Activated CD4-positive, alpha-beta T cell treated with anti-CD3 and anti-CD28 coated beads for 36 hours (primary cell): Measurements from ENCODE around the gene SOS1. TPM values are rescaled to one million over a fixed set of nuclear protein-coding genes. Genes with fewer than 3 reads are reported as not detected.

ENCODE experiments used
- ATAC-seq: fragments of 200-7000 bp; cut with Tn5 transposase; one replicate; pipeline ENCODE4 v1.10.0; 2021; ENCODE audit warnings: mild to moderate bottlenecking, moderate library complexity
- CTCF ChIA-PET: fragments of 350-600 bp; sonication (Branson Sonifier 250); formaldehyde crosslinking; loops from one replicate; lab custom pipeline; 2021; ENCODE audit warnings: antibody characterized with exemption; lab: Charles Lee
- POLR2A ChIA-PET: fragments of 350-600 bp; sonication (Branson Sonifier 250); formaldehyde crosslinking; loops from one replicate; lab custom pipeline; 2021; ENCODE audit warnings: antibody characterized with exemption, inconsistent platforms; lab: Charles Lee
- DNase-seq: peaks from one replicate; pipeline ENCODE4 v3.0.0-alpha.2; 2020
- H3K27ac Mint-ChIP-seq: one replicate; pipeline ENCODE4 v1.8.0; 2021; ENCODE audit warnings: mixed read lengths
- H3K27me3 Mint-ChIP-seq: one replicate; pipeline ENCODE4 v1.8.0; 2021; ENCODE audit warnings: mixed read lengths
- H3K36me3 Mint-ChIP-seq: one replicate; pipeline ENCODE4 v1.8.0; 2021; ENCODE audit warnings: low read depth, mixed read lengths
- H3K4me1 Mint-ChIP-seq: one replicate; pipeline ENCODE4 v1.8.0; 2021; ENCODE audit warnings: mixed read lengths
- H3K4me3 Mint-ChIP-seq: one replicate; pipeline ENCODE4 v1.8.0; 2021; ENCODE audit warnings: mild to moderate bottlenecking, moderate library complexity, mixed read lengths
- H3K9me3 Mint-ChIP-seq: one replicate; pipeline ENCODE4 v1.8.0; 2021; ENCODE audit warnings: low read depth, mixed read lengths
- intact Hi-C, 2 experiments: fragments of 100-400 bp; cut with DNase I in 1 of 2; cut with micrococcal nuclease in 1 of 2; formaldehyde crosslinking; loops; one replicate each; pipeline versions ENCODE4 v1.14.2 to v1.15.1; 2022 to 2024; cut with DNase I, micrococcal nuclease
- total RNA-seq, 2 experiments: library from RNA; stranded (reverse); gene quantifications; one replicate each; pipeline ENCODE4 v1.2.3, GENCODE V29; 2021

The SOS1 gene
- total RNA-seq, 2 experiments from 2014 or later = 30.1 to 32.0 TPM

GRCh38 chr2:39121523-39122063 is 742 bp upstream of the SOS1 start:
- Mint-ChIP-seq H3K4me3 (peak overlapping the region; percentile 82), H3K4me1 (peaks cover 46% of the 10 kb centered on the region), H3K9me3 (no peaks in the 10 kb centered on the region), H3K27me3 (no peaks in the 10 kb centered on the region), H3K27ac (peak overlapping the region; percentile 96), H3K36me3 (peaks cover 24% of the 10 kb centered on the region)
- ATAC-seq = no peak
- CTCF ChIA-PET = interaction anchor here (1.1 to 3.7 kb wide), 2 partner anchors 21 to 62 kb away, joined by 3 to 21 read pairs; no protein-coding TSS in a partner anchor
- intact Hi-C loops = loop anchor here (2.0 to 10.0 kb wide), 8 partner anchors 63 to 656 kb away; partner anchors contain the start of genes GALM (in 1 of the 2), GEMIN6 (in 1 of the 2), HNRNPLL (in 1 of the 2) and SRSF7 (in 1 of the 2)
- POLR2A ChIA-PET = interaction anchor here (0.6 to 1.2 kb wide), 2 partner anchors 67 to 97 kb away, joined by 3 read pairs; no protein-coding TSS in a partner anchor
- DNase-seq = no peak

DNA sequence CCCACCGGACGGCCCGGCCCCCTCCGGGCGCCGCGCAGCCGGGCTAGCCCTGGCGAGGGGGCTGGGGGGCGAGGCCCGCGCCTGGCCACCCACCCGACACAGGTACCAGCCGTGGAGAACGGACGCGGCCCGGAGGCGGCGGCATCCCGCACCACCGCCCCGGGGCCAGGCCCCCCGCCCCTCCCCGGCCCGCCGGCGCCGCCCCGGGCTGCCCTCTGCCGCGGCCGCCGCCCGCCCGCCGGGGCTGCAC is 405 bp downstream of the SOS1 start:
- Mint-ChIP-seq H3K27me3 (no peaks in the 10 kb centered on the region), H3K27ac (no peak overlapping the region), H3K4me3 (peak overlapping the region; percentile 82), H3K36me3 (peaks cover 33% of the 10 kb centered on the region), H3K9me3 (no peaks in the 10 kb centered on the region), H3K4me1 (peaks cover 53% of the 10 kb centered on the region)
- intact Hi-C loops = loop anchor here (1.0 to 10.0 kb wide), 9 partner anchors 62 to 657 kb away; partner anchors contain the start of genes GALM (in 1 of the 2), GEMIN6 (in 1 of the 2), HNRNPLL (in 1 of the 2) and SRSF7 (in 1 of the 2)
- ATAC-seq (peak; percentile 13), DNase-seq (no peak)
- ChIA-PET CTCF (interaction anchor here (0.8 to 6.1 kb wide), 11 partner anchors 9 to 112 kb away, joined by 3 to 61 read pairs (median 4); no protein-coding TSS in a partner anchor), POLR2A (interaction anchor here (0.6 to 1.4 kb wide), 2 partner anchors 9 to 369 kb away, joined by 4 read pairs; partner anchors contain the start of gene SRSF7)

DNA sequence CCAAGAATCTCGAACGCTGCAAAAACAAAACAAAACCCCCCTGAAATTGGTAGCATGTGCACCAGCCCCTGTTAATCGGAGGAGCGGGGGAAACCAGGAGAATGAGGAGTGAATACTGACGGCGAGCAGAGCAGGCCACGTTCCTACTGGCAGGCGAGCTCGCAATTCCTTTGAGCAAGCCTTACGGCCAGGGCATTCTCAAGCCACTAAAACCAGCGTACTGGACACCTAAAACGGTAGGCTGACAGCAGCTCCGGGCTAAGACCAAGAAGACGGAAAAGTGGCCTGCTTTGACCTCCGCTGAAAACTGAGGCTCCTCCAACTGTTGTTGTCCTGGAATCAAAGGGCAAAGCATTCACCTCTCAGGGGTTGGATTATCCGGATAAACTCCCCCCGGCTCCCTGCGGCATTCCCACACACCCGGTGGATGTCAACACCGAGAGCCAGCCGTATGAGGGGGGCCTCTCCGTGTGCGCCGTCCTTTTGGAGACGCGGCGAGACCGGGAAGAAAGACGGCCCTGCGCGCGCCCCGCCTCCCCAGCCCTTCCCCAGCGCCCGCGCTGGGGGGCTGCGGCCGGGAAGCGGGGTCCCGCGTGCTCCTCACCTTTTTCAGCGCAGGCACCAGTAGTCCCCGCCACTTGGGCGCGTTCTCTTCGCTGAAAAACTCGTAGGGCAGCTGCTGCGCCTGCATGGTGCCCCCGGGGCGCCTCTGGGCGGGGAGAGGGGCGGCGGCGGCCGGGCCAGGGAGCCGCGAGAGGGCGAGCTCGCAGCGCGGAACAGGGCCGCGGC is 925 bp downstream of the SOS1 start:
- CTCF ChIA-PET = interaction anchor here (0.8 to 6.1 kb wide), 11 partner anchors 8 to 112 kb away, joined by 3 to 61 read pairs (median 4); no protein-coding TSS in a partner anchor
- Mint-ChIP-seq H3K27me3 (no peaks in the 10 kb centered on the region), H3K9me3 (no peaks in the 10 kb centered on the region), H3K36me3 (peaks cover 34% of the 10 kb centered on the region), H3K4me3 (peak overlapping the region; percentile 81), H3K4me1 (peaks cover 50% of the 10 kb centered on the region), H3K27ac (peak overlapping the region; percentile 84)
- intact Hi-C loops = loop anchor here (1.0 to 10.0 kb wide), 11 partner anchors 20 to 657 kb away; partner anchors contain the start of genes GALM (in 1 of the 2), GEMIN6 (in 1 of the 2), HNRNPLL (in 1 of the 2) and SRSF7 (in 1 of the 2)
- POLR2A ChIA-PET = interaction anchor here (0.6 to 1.4 kb wide), 3 partner anchors 9 to 369 kb away, joined by 4 read pairs; partner anchors contain the start of gene SRSF7
- DNase-seq = peak; percentile 78
- ATAC-seq = peak; percentile 36

DNA sequence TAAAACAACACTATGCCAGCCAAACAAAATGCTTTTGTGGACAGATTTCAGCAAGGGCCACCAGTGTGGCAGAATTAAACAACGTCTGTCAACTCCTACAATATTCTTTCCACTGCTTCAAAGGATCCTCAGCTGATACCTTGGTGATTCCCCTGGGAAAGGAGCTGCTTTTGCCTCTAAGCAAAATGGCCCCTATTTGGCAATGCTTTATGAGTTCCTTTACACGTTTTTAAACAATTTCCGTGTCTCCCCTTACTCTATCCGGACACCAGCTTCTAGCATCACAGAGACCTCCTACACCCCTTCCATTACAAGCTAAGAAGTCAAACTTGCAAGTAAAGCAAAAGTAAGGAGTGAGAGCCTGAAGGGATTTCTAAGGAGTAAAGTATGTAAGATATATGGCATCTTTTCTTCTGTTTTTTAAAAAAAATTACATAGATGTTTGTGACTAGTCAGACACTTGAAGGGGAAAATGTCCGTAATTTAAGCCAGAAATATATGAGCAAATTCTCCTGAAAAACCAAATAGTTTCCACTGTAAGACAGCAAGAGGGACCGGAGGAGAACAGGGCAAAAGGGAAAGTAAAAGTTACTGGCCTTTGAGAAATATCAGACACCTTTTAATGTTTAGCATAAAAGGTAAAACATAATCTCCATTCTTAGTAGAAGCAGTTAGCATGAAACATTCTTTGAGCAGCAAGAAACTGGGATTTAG is 1.9 kb downstream of the SOS1 start:
- DNase-seq = no peak
- Mint-ChIP-seq H3K4me3 (peak overlapping the region; percentile 81), H3K36me3 (peaks cover 37% of the 10 kb centered on the region), H3K27ac (peak overlapping the region; percentile 84), H3K9me3 (no peaks in the 10 kb centered on the region), H3K4me1 (peaks cover 55% of the 10 kb centered on the region), H3K27me3 (no peaks in the 10 kb centered on the region)
- CTCF ChIA-PET = interaction anchor here (1.5 to 6.1 kb wide), 6 partner anchors 9 to 113 kb away, joined by 4 to 61 read pairs (median 8); no protein-coding TSS in a partner anchor
- intact Hi-C loops = loop anchor here (1.0 to 5.0 kb wide), 4 partner anchors 19 to 109 kb away; no protein-coding TSS in a partner anchor
- ATAC-seq = no peak
- POLR2A ChIA-PET = interaction anchor here (0.6 to 1.3 kb wide), 3 partner anchors 9 to 23 kb away, joined by 3 to 5 read pairs (median 4); no protein-coding TSS in a partner anchor

- ATAC-seq = no peak
- Mint-ChIP-seq H3K9me3 (no peaks in the 10 kb centered on the region), H3K4me3 (no peak overlapping the region), H3K36me3 (peaks cover 53% of the 10 kb centered on the region), H3K27ac (no peak overlapping the region), H3K27me3 (no peaks in the 10 kb centered on the region), H3K4me1 (peaks cover 62% of the 10 kb centered on the region)
- POLR2A ChIA-PET = no interaction called here
- no peak for DNase-seq
- CTCF ChIA-PET = interaction anchor here (6.1 kb wide), 1 partner anchor 113 kb away, joined by 61 read pairs; no protein-coding TSS in a partner anchor
- intact Hi-C loops = loop anchor here in 1 of 2 experiments (5.0 kb wide), 1 partner anchor 33 kb away; no protein-coding TSS in a partner anchor
Observed at GRCh38 chr2:39115556-39115955, 5.3 kb downstream of the SOS1 start.

- peaks cover 53% of the 10 kb centered on the region for H3K36me3 Mint-ChIP-seq
Observed at GRCh38 chr2:39114771-39115170, 6.1 kb downstream of the SOS1 start.

DNA sequence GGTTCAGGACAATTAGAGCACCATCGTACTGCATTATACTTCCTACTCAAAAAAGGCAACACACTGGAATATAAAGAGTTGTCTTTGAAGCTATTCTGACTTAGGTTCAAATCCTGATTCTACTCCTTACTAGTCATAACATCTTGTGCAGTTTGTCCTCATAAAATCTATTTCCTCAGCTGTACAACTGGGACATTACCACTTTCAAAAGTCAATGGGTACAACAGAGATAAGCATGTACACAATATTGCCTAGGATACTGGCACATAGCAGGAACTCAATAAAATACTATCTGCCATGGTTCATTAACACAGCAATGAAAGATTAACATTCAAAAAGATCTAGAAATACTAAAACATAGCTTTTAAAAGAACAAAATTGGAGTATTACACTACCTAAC is 11.3 kb downstream of the SOS1 start:
- Mint-ChIP-seq H3K27ac (no peak overlapping the region), H3K27me3 (no peaks in the 10 kb centered on the region), H3K9me3 (no peaks in the 10 kb centered on the region), H3K36me3 (peaks cover 20% of the 10 kb centered on the region), H3K4me3 (no peak overlapping the region), H3K4me1 (peaks cover 54% of the 10 kb centered on the region)
- ATAC-seq (no peak), DNase-seq (no peak)
- POLR2A ChIA-PET = interaction anchor here (1.3 kb wide), 1 partner anchor 9 kb away, joined by 5 read pairs; no protein-coding TSS in a partner anchor
- intact Hi-C loops = no loop called here
- CTCF ChIA-PET = interaction anchor here (0.9 to 2.1 kb wide), 3 partner anchors 9 to 120 kb away, joined by 3 to 10 read pairs (median 5); no protein-coding TSS in a partner anchor

More at GRCh38 chr2:39114771-39115170, 6.1 kb downstream of the SOS1 start:
- peaks cover 65% of the 10 kb centered on the region for H3K4me1 Mint-ChIP-seq
- peak overlapping the region; percentile 62 for H3K27ac Mint-ChIP-seq
- POLR2A ChIA-PET = no interaction called here
- no peaks in the 10 kb centered on the region for H3K27me3 Mint-ChIP-seq
- ATAC-seq (no peak), DNase-seq (no peak)
- no peak overlapping the region for H3K4me3 Mint-ChIP-seq
- H3K9me3 Mint-ChIP-seq = no peaks in the 10 kb centered on the region
- CTCF ChIA-PET = interaction anchor here (0.6 kb wide), 1 partner anchor 156 kb away, joined by 3 read pairs; no protein-coding TSS in a partner anchor
- intact Hi-C loops = loop anchor here in 1 of 2 experiments (5.0 kb wide), 1 partner anchor 32 kb away; no protein-coding TSS in a partner anchor

GRCh38 chr2:39108377-39108776 is 12.5 kb downstream of the SOS1 start:
- intact Hi-C loops = no loop called here
- Mint-ChIP-seq H3K9me3 (no peaks in the 10 kb centered on the region), H3K27me3 (no peaks in the 10 kb centered on the region), H3K4me3 (no peak overlapping the region), H3K4me1 (peaks cover 52% of the 10 kb centered on the region), H3K27ac (no peak overlapping the region), H3K36me3 (peaks cover 18% of the 10 kb centered on the region)
- ATAC-seq (no peak), DNase-seq (no peak)
- CTCF ChIA-PET = interaction anchor here (1.1 to 2.1 kb wide), 4 partner anchors 10 to 121 kb away, joined by 3 to 10 read pairs (median 4); partner anchors contain the start of gene SOS1
- POLR2A ChIA-PET = no interaction called here

GRCh38 chr2:39107724-39108273 is 13.1 kb downstream of the SOS1 start:
- Mint-ChIP-seq H3K9me3 (no peaks in the 10 kb centered on the region), H3K27ac (peak overlapping the region; percentile 39), H3K4me1 (peaks cover 53% of the 10 kb centered on the region), H3K4me3 (no peak overlapping the region), H3K27me3 (no peaks in the 10 kb centered on the region), H3K36me3 (peaks cover 18% of the 10 kb centered on the region)
- DNase-seq (no peak), ATAC-seq (no peak)
- intact Hi-C loops = no loop called here
- ChIA-PET CTCF (interaction anchor here (1.0 to 1.4 kb wide), 3 partner anchors 10 to 121 kb away, joined by 3 read pairs; partner anchors contain the start of gene SOS1), POLR2A (no interaction called here)

DNA sequence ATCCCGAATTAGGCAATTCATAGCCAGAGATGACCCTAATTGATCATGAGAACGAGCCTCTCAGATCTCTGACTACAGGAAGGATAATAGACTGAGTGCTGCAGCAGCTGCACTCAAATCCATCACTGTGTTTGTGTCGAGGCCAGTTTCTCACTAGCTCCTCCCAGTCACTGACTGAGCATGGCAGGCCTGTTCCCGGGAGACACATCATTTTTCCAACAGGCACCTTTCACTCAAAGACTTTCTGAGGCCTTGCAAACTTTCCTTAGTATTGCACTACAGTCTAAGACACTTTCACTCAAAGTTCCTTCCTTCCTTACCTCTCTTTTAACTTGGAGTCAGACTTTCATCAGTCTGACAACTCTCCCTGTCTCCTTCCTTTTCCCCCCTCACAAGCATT is 13.7 kb downstream of the SOS1 start:
- Mint-ChIP-seq H3K27me3 (no peaks in the 10 kb centered on the region), H3K4me3 (no peak overlapping the region), H3K4me1 (peaks cover 50% of the 10 kb centered on the region), H3K9me3 (no peaks in the 10 kb centered on the region), H3K36me3 (peaks cover 12% of the 10 kb centered on the region), H3K27ac (no peak overlapping the region)
- POLR2A ChIA-PET = no interaction called here
- CTCF ChIA-PET = interaction anchor here (0.7 to 1.0 kb wide), 2 partner anchors 10 to 99 kb away, joined by 3 read pairs; no protein-coding TSS in a partner anchor
- DNase-seq (no peak), ATAC-seq (no peak)
- intact Hi-C loops = no loop called here
